Measurements from ENCODE around the gene BARX2.

- TF ChIP-seq EP300 (IDR thresholded peaks at IDR 0.05) (no peak), CTCF (IDR thresholded peaks at IDR 0.05) (no peak), POLR2A (IDR thresholded peaks at IDR 0.05) (no peak)
These were observed 114.4 kb downstream of the BARX2 start for GRCh38 chr11:129490004-129490403.
